SH-SY5Y (cell line): Measurements from ENCODE around the gene CHRDL2.

ENCODE experiments used
- GATA2 ChIP-seq: IDR thresholded peaks from 2 replicates; pipeline ENCODE4 v1.6.1; 2011; ENCODE audit warnings: mild to moderate bottlenecking, low read depth, low read length
- GATA3 ChIP-seq: IDR thresholded peaks from 2 replicates; pipeline ENCODE4 v1.6.1; 2011; ENCODE audit warnings: low read depth, mild to moderate bottlenecking, low read length, moderate library complexity

- TF ChIP-seq GATA3 = no peak
- no peak for TF ChIP-seq GATA2
Observed at GRCh38 chr11:74686792-74687191, 44.4 kb downstream of the CHRDL2 start.
